GM19372 (cell line): ENCODE data around the gene OR7A10.

Experiments
- ATAC-seq: cut with Tn5 transposase; IDR thresholded peaks from one replicate; pipeline ENCODE4 v1.9.1; 2021; ENCODE audit warnings: mild to moderate bottlenecking, low read depth, moderate library complexity; ENCODE audit not compliant: unreplicated experiment

The OR7A10 gene

DNA sequence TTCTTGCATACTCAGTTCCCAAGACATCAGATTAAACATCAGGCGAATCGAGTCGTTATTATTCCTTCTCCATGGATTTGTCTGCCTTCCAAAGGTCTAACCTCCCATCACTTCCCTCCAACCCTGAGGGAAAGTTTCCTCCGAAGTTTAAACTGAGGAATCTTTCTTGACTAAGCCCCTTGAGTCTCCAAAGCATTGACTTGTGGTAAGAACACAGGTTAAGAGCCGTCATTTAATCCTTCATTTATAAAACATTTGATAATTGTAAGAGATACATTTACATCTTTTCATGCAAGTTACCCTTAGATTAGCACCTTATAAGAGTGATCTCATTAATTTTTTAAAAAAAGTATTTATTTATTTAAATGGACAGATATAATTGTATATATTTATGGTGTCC lies at the start of gene OR7A10:
Gene OR7A10 (minus strand): TSS at position 101 of the 400 bp plus-strand sequence. CDS start 7,045 bp downstream, outside the sequence.
- no peak for ATAC-seq

DNA sequence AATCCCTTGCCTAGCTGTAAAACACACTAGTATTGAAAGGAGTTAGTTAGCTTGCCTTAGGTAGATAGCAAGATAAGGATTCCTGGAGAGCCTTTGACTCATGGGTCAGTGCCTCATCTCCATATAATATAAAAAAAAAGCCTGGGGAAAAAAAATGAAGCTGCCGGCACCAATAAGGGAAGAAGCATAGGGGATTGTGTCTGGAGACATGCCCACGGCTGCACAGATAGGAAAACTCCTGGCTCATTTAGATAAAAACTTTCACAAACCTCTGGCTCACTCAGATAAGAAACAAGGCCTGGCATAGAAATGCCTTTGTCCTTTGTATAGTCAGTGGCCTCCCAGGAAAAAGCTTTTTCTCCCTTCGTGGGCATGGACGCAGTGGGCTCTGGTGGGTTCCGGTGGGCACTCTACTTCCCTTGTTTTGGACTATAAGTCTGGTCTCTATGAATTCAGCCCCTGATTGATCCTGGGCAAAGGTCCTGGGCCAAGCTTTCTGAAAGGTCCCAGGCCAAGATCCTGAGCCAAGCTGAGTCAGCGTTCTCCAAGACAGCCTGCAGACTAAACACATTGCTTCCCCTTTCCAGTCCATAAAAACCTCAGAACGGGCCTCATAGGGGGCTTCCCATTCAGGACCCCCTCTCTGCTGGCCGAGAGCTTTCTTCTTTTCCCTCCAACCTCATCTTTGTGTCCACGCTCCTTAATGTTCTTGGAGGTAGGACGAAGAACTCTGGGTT lies 42.1 kb upstream of the OR7A10 start:
- ATAC-seq: no peak

DNA sequence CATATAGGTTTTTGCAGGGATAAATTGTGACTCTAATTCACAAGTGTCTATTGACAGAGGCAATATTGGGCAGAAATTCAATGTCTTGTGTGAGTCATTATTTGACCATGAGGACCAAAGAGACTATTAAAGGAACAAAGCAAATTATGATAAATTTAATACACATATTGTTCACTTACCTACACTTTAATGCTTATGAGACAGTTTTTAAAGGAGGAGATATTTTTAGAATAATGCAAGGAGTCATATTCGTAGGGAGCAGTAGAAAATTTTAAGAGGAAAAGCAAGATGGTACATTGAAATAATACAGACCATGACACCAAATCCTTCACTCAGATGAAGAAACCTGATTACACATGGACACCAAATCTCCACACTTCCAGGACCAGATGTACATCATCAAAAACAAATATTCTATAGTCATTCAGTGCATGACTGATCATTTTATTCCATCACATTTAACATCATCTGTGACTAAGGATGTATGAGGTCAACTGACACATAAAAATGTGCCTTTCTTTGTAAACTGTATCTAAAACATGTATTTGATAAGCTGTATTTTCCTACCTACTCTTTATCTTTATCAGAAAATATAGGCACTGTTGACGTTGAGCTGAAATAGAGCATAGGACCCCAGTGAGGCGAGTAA lies 41.4 kb upstream of the OR7A10 start:
- no peak for ATAC-seq

DNA sequence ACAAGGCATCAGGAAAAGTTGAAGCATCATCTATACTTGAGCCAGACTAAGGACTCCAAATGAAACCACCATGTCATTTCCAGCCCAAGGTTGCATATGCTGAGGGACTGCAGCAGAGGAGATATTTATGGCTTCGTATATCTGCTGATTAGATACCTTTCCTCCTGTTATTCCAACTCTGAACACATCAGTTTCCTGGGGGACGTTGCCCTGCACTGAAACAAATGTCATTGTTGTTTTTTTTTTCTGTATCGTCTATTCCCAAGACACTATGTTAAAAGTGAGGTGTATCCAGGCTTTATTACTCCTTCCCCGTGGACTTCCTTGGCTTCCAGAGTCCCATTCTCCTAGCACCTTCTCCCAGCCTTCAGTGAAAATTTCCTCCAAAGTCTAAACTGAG lies 37.3 kb upstream of the OR7A10 start, which contains the start of gene OR7A17:
Gene OR7A17 (minus strand): TSS at position 101 of the 400 bp plus-strand sequence. CDS start 4,777 bp downstream, outside the sequence.
- ATAC-seq: no peak

DNA sequence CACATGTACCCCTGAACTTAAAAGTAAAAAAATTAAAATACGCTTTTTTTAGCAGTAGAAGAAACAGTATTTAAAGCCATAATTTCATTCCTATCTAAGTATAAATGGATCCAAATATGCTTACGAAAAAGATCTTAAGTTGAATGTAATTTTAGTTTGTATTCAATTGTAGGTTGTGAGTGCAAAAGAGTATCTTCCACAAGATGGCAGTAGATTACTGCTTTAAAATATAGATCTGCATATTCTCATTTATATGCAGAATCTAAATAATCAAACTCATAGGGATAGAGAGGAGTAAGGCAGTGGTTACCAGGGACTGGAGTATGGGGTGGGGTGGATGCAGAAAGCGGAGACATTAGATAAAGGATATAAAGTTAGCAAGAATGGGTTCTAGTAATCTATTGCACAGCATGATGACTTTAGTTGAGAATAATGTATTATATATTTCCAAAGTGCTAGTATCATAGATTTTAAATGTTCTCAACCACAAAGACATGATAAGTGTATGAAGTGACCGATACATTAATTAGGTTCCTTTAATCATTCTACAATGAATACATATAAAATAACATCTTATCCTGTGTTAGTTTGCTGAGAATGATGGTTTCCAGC lies 23.0 kb upstream of the OR7A10 start:
- no peak for ATAC-seq

DNA sequence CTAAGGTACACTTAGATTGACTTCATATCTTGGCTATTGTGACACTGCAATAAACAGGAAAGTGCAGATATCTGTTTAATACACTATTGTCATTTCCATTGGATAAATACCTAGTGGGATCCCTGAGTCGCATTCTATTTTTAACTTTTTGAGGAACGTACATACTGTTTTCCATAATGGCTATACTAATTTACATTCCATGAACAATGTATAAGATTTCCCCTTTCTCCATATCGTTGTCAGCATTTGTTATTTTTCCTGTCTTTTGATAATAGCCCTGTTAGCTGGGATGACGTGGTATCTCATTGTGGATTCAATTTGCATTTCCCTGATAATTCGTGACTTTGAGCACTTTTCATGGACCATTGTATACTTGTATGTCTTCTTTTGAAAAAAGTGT lies 19.8 kb upstream of the OR7A10 start:
- ATAC-seq: no peak

DNA sequence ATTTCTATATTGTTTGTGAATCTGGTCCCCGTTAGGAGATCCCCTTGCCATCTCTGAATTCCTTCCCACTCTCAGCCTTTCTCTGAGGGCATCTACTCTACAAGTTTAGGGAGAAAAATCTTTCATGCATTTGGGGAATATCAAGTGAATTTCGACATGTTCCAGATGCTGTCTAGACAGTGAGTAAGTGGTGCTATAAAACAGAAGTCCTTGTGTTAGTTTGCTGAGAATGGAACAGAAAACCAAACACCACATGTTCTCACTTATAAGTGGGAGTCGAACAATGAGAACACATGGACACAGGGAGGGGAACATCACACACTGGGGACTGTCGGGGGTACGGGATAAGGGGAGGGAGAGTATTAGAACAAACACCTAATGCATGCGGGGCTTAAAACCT lies 5.1 kb downstream of the OR7A10 start:
- no peak for ATAC-seq

DNA sequence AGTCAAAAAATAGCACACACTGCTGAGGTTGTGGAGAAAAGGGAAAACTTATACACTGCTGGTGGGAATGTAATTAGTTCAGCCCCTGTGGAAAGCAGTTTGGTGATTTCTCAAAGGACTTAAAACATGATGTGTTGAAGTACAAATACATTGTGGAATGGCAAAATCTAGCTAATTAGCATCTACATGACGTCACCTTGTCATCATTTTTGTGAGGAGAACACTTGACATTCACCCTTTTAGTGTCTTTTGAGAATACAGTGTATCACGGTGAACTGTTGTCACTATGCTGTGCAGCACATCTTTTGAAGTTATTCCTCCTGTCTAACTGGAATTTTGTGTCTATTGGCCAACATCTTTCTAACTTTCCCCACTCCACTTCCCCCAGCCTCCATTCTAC lies 5.6 kb downstream of the OR7A10 start:
- ATAC-seq: no peak

DNA sequence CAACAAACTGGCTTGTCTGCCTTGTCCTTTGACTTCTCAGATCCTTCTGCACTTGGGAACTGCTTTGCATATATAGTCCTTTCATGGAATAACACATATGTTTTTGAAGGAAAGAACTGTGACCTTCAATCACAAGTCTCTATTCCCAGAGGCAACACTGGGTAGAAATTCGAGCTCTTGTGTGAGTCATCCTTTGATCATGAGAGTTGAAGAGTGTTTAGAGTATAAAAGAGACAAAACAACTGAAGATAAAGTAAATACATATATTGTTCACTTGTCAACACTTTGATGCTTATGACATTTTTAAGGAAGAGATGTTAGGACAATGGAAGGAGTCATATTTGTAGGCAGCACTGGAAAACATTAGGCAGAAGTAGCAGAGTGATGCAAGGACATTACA lies 8.5 kb downstream of the OR7A10 start:
- ATAC-seq: no peak

DNA sequence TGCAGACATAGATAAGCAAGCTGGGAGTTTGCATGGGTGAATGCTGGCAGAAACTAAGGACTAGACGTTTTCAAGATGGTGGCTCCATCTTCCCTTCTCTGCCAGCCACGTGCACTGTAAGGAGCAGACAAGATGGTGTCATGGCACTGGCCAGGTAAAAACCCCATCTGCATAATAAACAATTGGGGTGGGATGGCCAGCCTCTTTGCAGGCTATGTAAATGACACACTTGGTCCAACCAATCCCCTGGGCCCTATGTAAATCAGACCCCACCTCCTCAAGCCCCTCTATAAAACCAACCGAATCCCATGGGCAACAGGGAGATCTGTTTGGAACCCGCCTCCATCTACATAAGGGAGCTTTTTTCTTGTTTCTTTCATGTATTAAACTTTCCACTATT lies 11.3 kb downstream of the OR7A10 start:
- no peak for ATAC-seq

DNA sequence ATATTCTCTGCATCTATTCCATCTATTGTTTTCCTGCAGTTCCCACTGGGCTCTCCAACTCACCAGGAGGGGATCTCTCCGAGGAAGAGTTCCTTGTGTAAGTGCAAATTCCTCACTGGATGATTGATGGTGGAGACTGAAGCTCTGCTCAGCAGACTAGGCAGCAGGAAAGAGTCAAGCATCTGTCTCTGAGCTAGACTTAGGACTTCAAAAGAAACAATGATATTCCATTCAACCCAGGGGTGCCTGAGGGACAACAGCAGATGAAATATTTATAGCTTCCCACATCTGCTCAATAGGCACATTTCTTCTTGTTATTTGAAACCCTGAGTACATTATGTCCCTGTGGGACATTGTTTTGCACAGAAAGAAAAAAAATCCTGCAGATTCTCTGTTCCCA lies 13.7 kb downstream of the OR7A10 start, which contains the start of the genes OR7A5 and OR7C1:
Gene OR7A5 (minus strand): TSS at position 175 of the 400 bp plus-strand sequence. CDS start 6,944 bp downstream, outside the sequence.
Gene OR7C1 (minus strand): TSS at position 175 of the 400 bp plus-strand sequence. CDS start 35,049 bp downstream, outside the sequence.
- no peak for ATAC-seq

DNA sequence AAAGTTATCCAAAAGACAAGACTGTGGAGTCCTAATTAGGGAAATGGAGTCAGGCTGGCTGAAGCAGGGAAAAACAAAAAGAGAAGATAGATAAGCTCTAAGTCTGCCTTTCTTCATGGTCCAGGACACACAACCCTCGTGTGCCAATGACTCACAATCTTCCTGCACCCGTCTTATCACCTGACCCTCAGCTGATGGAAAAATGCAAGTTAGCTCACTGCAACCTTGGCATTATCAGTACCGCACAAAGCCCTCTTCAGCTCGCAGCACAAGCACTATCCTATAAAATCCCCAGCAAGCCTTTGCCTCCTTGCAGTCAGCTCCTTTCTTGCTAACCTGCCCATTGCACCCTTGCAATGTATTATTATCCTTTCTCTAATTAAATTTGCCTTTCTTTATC lies 18.0 kb downstream of the OR7A10 start:
- ATAC-seq: no peak

DNA sequence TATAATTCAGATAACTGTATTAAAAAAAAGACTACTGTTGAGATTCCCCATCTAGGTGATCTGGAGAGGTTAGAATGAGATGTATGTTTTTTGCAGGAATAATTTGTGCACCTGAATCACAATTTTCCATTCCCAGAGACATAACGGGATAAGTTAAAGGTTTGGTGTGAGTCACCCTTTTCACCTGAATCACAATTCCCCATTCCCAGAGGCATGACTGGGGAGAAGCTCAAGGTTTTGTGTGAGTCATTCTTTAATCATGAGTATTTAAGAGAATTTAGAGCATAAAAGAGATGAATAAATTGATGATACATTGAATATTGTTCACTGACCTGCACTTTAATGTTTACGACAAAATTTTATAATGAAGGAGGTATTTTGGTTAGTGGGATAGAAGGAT lies 22.7 kb downstream of the OR7A10 start:
- no peak for ATAC-seq

DNA sequence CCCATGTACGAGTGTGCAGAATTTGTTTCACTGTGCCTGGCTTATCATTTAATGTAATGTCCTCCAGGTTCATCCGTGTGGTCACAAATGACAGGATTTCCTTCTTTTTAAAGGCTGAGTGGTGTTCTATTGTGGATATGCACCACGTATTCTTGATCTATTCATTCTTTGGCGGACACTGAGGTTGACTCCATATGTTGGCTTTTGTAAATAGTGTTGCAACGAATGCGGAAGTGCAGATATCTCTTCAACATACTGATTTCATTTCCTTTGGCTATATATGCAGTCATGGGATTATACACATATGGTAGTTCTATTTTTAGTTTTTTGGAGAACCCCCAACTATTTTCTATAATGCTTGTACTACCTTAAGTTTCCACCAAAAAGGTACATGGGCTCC lies 26.8 kb downstream of the OR7A10 start:
- ATAC-seq: no peak

DNA sequence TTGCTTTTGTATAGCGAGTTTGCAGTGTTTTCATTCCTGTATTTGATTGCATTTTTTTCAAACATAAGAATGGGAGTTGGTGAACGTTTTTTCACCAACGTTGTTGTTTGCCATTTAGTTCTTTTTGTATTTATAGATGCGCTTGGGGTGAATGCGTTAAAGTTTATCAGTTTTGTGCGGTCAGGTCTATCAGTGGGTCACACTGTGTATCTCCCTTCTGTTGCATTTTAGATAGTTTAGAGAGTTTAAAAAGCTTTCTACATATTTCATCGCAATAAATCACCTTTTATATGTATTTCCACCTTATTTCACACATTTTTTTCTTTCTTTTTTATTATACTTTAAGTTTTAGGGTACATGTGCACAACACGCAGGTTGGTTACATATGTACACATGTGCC lies 30.1 kb downstream of the OR7A10 start:
- no peak for ATAC-seq

DNA sequence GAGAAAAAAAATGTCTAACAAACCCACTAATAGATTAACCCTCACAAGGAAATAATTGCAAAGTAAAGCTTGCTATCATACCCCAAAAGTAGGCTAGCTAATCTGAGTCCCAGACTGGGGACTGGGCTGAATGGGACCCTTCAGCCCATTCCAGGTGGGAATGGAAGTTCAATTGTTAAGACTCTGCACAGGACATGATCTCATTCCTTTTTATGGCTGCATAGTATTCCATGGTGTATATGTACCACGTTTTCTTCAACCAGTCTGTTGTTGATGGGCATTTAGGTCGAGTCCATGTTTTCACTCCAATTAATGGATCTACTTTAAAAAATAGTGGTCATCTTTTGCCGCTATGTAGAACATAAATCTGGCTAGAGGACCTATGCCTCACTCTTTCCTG lies 31.7 kb downstream of the OR7A10 start:
- ATAC-seq: no peak

DNA sequence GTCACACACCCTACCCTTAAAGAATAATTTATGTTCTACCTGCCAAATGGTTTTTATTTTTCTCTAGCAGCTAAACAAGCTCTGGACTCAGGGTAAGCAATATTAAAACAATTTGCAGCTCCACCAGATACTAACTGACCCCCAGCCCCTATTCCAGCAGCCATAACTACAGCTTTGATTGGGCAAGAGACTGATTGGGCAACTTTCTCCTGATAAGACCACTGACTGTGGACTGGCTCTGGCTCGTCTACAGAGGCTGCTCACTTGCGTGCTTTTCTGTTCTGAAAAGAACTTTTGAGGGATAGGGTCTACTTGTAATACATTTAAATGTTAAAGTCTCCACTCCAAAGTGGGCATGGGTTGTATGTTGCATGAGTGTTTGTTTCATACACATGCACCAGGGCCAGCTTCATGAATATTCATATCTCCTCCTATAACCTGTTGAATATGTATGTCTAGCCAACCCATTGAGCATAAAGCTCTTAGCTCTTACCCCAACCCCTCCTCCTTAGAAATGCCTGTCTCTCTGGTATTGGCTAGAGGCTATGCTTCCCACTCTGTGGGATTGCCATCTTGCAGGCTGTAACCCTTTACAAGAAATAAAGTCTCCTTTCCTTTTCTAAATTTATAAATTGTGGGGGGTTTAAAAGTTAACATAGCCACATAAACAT lies 33.6 kb downstream of the OR7A10 start:
- no peak for ATAC-seq

DNA sequence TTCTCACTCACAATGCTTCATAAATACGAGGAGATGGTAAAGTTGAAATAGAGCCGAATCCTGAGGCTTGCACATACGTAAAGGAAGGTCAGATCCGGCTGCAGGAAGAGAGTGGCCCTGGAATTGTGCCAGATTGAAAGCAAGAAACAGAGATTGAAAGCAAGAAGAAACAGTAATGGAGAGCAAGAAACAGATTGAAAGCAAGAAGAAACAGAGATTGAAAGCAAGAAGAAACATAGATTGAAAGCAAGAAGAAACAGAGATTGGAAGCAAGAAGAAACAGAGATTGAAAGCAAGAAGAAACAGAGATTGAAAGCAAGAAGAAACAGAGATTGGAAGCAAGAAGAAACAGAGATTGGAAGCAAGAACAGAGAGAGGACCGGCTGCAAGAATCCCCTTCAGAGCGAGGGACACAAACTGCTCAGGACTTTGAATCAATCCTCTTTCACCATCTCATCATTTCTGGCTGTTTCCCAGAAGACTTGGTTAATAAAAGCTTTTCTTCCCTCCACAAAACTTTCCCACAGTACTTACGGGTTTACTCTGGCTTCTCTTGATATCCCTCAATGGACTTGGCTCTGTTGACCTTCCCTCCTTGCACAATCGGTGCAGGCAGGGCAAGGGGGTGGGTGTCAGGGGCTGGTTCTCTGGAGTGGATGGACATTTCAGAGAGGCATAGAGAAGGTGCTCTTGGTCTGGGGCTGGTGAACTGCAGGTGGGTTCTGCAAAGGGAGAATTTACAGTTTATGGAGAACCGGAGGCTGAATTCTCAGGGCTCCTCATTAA lies 39.3 kb downstream of the OR7A10 start:
- ATAC-seq: no peak

DNA sequence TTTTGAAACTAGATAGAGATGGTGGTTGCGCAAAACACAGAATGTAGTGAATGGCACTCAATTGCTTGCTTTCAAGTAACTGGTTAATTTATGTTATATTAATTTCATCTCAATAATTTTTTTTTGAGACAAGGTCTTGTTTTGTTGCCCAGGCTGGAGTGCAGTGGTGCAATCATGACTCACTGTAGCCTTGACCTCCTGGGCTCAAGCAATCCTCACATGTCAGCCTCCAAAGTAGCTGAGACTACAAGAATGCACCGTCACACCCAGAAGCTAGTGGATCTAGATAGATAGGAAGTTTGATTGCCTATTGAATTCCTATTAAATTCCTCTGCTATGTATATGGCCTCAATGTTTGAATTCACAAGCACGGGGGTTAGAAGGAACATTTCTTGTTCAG lies 44.0 kb downstream of the OR7A10 start:
- no peak for ATAC-seq

DNA sequence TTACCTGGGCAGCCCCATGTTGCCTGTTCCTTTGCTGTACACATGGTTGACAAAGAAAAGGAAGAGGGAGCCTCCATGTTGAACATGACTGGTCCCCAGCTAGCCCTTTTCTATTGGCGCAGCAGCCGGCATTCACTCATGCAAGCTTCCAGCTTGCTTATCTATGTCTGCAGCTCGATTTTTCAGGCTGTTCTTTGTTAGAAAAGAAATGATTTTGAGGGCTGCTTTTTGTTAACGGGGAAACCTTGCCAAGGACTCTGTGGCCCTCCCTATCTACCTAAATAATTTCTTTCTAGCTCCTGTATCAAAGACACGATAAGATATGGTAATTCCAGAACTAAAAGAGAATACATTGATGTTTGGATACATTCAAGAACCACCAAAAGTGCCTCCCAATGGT lies 50.0 kb downstream of the OR7A10 start:
- ATAC-seq: no peak
